HepG2 (cell line): ENCODE results near the gene BIRC5.

ENCODE experiments used
- ZNF619 ChIP-seq: sonication (generic); formaldehyde crosslinking; IDR thresholded peaks from 2 replicates; pipeline ENCODE4 v1.4.0; 2020; ENCODE audit warnings: mild to moderate bottlenecking, missing genetic modification reagents
- TF ChIP-seq, protein P1 (sequence below): sonication (generic); formaldehyde crosslinking; IDR thresholded peaks from 2 replicates; pipeline ENCODE4 v1.5.0; 2020; ENCODE audit warnings: mild to moderate bottlenecking, missing genetic modification reagents, moderate library complexity

DNA sequence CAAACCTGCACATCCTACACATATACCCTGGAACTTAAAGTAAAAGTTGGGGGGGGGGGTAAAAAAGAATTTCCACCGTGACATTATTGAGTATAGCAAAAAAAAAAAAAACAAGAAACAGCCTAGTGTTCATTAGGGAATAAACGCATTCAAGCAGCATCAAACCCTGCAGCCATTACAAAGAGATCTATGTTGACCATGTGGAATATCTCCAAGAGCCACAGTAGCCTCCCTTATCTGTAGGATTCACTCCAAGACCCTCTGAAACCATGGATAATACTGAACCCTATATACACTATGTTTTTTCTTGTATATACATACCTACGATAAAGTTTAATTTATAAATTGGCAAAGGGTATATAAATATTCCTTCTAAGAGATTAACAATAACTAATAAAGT lies 5.6 kb upstream of the BIRC5 start:
- TF ChIP-seq, protein P1, sequence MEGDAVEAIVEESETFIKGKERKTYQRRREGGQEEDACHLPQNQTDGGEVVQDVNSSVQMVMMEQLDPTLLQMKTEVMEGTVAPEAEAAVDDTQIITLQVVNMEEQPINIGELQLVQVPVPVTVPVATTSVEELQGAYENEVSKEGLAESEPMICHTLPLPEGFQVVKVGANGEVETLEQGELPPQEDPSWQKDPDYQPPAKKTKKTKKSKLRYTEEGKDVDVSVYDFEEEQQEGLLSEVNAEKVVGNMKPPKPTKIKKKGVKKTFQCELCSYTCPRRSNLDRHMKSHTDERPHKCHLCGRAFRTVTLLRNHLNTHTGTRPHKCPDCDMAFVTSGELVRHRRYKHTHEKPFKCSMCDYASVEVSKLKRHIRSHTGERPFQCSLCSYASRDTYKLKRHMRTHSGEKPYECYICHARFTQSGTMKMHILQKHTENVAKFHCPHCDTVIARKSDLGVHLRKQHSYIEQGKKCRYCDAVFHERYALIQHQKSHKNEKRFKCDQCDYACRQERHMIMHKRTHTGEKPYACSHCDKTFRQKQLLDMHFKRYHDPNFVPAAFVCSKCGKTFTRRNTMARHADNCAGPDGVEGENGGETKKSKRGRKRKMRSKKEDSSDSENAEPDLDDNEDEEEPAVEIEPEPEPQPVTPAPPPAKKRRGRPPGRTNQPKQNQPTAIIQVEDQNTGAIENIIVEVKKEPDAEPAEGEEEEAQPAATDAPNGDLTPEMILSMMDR (CRISPR knock-in tag), result no peak
- no peak for TF ChIP-seq ZNF619 (CRISPR knock-in tag)
